ENCODE results near the gene GMDS. TPM values are rescaled to one million over a fixed set of nuclear protein-coding genes. Genes with fewer than 3 reads are reported as not detected.

Gene GMDS
- total and polyA plus RNA-seq, 2 experiments from 2014 or later, result 30.1 to 36.5 TPM

- no peaks in the 10 kb centered on the region for H3K27me3 Mint-ChIP-seq (ENCODE audit: insufficient read depth, low read depth, poor library complexity)
- H3K9me3 Mint-ChIP-seq, result peaks cover 3% of the 10 kb centered on the region; the same call in 1 of the 3 replicates
- no peak for DNase-seq (ENCODE audit: low spot score)
- Histone ChIP-seq H4K20me1 (replicated peaks; ENCODE audit: insufficient read depth) (no peaks in the 10 kb centered on the region), H3K27ac (ENCODE audit: low read depth) (no peak overlapping the region), H3K4me2 (no peak overlapping the region), H3K4me3 (no peak overlapping the region), H3K9me2 (ENCODE audit: insufficient read depth) (peaks cover 3% of the 10 kb centered on the region; the same call in 1 of the 2 replicates), H3K36me3 (ENCODE audit: insufficient read depth) (no peaks in the 10 kb centered on the region), H3K79me2 (replicated peaks; ENCODE audit: insufficient read depth) (no peaks in the 10 kb centered on the region), H3F3A (replicated peaks; ENCODE audit: low read depth) (no peaks in the 10 kb centered on the region), H3K27me3 (ENCODE audit: insufficient read depth) (no peaks in the 10 kb centered on the region), H3K4me1 (ENCODE audit: insufficient read depth) (no peaks in the 10 kb centered on the region), H2AFZ (no peak overlapping the region)
- ATAC-seq, result no peak
- TF ChIP-seq JUNB (IDR thresholded peaks at IDR 0.05; ENCODE audit: unreplicated experiment) (no peak), POLR2AphosphoS5 (IDR thresholded peaks at IDR 0.05; ENCODE audit: low read depth) (no peak), EZH2 (IDR thresholded peaks at IDR 0.05; ENCODE audit: low read depth, unreplicated experiment) (no peak), EZH2phosphoT487 (IDR thresholded peaks at IDR 0.05; ENCODE audit: unreplicated experiment) (no peak), ZNF114 (CRISPR knock-in tag; IDR thresholded peaks at IDR 0.05) (no peak), ZNF331 (CRISPR knock-in tag; IDR thresholded peaks at IDR 0.05; ENCODE audit: low read depth) (no peak)
- TF ChIP-seq, protein P1, sequence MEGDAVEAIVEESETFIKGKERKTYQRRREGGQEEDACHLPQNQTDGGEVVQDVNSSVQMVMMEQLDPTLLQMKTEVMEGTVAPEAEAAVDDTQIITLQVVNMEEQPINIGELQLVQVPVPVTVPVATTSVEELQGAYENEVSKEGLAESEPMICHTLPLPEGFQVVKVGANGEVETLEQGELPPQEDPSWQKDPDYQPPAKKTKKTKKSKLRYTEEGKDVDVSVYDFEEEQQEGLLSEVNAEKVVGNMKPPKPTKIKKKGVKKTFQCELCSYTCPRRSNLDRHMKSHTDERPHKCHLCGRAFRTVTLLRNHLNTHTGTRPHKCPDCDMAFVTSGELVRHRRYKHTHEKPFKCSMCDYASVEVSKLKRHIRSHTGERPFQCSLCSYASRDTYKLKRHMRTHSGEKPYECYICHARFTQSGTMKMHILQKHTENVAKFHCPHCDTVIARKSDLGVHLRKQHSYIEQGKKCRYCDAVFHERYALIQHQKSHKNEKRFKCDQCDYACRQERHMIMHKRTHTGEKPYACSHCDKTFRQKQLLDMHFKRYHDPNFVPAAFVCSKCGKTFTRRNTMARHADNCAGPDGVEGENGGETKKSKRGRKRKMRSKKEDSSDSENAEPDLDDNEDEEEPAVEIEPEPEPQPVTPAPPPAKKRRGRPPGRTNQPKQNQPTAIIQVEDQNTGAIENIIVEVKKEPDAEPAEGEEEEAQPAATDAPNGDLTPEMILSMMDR (conservative IDR thresholded peaks at IDR 0.05; ENCODE audit: low read depth in 2 of 2), result no peak
- TF ChIP-seq, protein P2, sequence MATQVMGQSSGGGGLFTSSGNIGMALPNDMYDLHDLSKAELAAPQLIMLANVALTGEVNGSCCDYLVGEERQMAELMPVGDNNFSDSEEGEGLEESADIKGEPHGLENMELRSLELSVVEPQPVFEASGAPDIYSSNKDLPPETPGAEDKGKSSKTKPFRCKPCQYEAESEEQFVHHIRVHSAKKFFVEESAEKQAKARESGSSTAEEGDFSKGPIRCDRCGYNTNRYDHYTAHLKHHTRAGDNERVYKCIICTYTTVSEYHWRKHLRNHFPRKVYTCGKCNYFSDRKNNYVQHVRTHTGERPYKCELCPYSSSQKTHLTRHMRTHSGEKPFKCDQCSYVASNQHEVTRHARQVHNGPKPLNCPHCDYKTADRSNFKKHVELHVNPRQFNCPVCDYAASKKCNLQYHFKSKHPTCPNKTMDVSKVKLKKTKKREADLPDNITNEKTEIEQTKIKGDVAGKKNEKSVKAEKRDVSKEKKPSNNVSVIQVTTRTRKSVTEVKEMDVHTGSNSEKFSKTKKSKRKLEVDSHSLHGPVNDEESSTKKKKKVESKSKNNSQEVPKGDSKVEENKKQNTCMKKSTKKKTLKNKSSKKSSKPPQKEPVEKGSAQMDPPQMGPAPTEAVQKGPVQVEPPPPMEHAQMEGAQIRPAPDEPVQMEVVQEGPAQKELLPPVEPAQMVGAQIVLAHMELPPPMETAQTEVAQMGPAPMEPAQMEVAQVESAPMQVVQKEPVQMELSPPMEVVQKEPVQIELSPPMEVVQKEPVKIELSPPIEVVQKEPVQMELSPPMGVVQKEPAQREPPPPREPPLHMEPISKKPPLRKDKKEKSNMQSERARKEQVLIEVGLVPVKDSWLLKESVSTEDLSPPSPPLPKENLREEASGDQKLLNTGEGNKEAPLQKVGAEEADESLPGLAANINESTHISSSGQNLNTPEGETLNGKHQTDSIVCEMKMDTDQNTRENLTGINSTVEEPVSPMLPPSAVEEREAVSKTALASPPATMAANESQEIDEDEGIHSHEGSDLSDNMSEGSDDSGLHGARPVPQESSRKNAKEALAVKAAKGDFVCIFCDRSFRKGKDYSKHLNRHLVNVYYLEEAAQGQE (IDR thresholded peaks at IDR 0.05; ENCODE audit: unreplicated experiment), result no peak
- TF ChIP-seq, protein P3, sequence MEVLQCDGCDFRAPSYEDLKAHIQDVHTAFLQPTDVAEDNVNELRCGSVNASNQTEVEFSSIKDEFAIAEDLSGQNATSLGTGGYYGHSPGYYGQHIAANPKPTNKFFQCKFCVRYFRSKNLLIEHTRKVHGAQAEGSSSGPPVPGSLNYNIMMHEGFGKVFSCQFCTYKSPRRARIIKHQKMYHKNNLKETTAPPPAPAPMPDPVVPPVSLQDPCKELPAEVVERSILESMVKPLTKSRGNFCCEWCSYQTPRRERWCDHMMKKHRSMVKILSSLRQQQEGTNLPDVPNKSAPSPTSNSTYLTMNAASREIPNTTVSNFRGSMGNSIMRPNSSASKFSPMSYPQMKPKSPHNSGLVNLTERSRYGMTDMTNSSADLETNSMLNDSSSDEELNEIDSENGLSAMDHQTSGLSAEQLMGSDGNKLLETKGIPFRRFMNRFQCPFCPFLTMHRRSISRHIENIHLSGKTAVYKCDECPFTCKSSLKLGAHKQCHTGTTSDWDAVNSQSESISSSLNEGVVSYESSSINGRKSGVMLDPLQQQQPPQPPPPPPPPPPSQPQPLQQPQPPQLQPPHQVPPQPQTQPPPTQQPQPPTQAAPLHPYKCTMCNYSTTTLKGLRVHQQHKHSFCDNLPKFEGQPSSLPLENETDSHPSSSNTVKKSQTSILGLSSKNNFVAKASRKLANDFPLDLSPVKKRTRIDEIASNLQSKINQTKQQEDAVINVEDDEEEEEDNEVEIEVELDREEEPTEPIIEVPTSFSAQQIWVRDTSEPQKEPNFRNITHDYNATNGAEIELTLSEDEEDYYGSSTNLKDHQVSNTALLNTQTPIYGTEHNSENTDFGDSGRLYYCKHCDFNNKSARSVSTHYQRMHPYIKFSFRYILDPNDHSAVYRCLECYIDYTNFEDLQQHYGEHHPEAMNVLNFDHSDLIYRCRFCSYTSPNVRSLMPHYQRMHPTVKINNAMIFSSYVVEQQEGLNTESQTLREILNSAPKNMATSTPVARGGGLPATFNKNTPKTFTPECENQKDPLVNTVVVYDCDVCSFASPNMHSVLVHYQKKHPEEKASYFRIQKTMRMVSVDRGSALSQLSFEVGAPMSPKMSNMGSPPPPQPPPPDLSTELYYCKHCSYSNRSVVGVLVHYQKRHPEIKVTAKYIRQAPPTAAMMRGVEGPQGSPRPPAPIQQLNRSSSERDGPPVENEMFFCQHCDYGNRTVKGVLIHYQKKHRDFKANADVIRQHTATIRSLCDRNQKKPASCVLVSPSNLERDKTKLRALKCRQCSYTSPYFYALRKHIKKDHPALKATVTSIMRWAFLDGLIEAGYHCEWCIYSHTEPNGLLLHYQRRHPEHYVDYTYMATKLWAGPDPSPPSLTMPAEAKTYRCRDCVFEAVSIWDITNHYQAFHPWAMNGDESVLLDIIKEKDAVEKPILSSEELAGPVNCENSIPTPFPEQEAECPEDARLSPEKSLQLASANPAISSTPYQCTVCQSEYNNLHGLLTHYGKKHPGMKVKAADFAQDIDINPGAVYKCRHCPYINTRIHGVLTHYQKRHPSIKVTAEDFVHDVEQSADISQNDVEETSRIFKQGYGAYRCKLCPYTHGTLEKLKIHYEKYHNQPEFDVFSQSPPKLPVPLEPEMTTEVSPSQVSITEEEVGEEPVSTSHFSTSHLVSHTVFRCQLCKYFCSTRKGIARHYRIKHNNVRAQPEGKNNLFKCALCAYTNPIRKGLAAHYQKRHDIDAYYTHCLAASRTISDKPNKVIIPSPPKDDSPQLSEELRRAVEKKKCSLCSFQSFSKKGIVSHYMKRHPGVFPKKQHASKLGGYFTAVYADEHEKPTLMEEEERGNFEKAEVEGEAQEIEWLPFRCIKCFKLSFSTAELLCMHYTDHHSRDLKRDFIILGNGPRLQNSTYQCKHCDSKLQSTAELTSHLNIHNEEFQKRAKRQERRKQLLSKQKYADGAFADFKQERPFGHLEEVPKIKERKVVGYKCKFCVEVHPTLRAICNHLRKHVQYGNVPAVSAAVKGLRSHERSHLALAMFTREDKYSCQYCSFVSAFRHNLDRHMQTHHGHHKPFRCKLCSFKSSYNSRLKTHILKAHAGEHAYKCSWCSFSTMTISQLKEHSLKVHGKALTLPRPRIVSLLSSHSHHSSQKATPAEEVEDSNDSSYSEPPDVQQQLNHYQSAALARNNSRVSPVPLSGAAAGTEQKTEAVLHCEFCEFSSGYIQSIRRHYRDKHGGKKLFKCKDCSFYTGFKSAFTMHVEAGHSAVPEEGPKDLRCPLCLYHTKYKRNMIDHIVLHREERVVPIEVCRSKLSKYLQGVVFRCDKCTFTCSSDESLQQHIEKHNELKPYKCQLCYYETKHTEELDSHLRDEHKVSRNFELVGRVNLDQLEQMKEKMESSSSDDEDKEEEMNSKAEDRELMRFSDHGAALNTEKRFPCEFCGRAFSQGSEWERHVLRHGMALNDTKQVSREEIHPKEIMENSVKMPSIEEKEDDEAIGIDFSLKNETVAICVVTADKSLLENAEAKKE (CRISPR knock-in tag; IDR thresholded peaks at IDR 0.05), result no peak
- no peaks in the 10 kb centered on the region; the same call in 2 of the 3 replicates for H3K36me3 Mint-ChIP-seq (ENCODE audit: low read depth)
- H3K27ac Mint-ChIP-seq, result no peak overlapping the region
- peaks cover 3% of the 10 kb centered on the region; the same call in 2 of the 3 replicates for H3K4me1 Mint-ChIP-seq
- H3K4me3 Mint-ChIP-seq, result no peak overlapping the region
These were observed 487.2 kb downstream of the GMDS start for GRCh38 chr6:1758076-1758679.
